Measurements from ENCODE around the gene DHRS7B. TPM values are rescaled to one million over a fixed set of nuclear protein-coding genes. Genes with fewer than 3 reads are reported as not detected.
A peak's percentile ranks its signal among the peaks of the same experiment; 100 is the strongest.

Gene DHRS7B
- total RNA-seq, 4 donors from 2014 or later: 17.0 to 44.2 (median 37.4) TPM

GRCh38 chr17:21193031-21193430 lies 66.3 kb downstream of the DHRS7B start:
- peaks cover 0 to 65% of the 10 kb centered on the region in 2 donors for H3K36me3 ChIP-seq
- TF ChIP-seq, protein P1, sequence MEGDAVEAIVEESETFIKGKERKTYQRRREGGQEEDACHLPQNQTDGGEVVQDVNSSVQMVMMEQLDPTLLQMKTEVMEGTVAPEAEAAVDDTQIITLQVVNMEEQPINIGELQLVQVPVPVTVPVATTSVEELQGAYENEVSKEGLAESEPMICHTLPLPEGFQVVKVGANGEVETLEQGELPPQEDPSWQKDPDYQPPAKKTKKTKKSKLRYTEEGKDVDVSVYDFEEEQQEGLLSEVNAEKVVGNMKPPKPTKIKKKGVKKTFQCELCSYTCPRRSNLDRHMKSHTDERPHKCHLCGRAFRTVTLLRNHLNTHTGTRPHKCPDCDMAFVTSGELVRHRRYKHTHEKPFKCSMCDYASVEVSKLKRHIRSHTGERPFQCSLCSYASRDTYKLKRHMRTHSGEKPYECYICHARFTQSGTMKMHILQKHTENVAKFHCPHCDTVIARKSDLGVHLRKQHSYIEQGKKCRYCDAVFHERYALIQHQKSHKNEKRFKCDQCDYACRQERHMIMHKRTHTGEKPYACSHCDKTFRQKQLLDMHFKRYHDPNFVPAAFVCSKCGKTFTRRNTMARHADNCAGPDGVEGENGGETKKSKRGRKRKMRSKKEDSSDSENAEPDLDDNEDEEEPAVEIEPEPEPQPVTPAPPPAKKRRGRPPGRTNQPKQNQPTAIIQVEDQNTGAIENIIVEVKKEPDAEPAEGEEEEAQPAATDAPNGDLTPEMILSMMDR (IDR thresholded peaks at IDR 0.05): no peak
- TF ChIP-seq POLR2AphosphoS5 (IDR thresholded peaks at IDR 0.05): no peak
- no peak for TF ChIP-seq EP300 (IDR thresholded peaks at IDR 0.05)
- TF ChIP-seq POLR2A (IDR thresholded peaks at IDR 0.05): no peak
- peaks cover 0 to 47% (median 10%) of the 10 kb centered on the region in 3 donors for H3K4me1 ChIP-seq
- H3K4me3 ChIP-seq: no peak overlapping the region
- no peak overlapping the region for H3K27ac ChIP-seq
- H3K9me3 ChIP-seq: no peaks in the 10 kb centered on the region
- WGBS, 2 donors (ENCODE audit: low coverage in 1 of 2): 77 to 100% methylated on average over 2 to 5 of the region's 5 CpGs
- H3K27me3 ChIP-seq: no peaks in the 10 kb centered on the region
- ATAC-seq: no peak

- H3K4me1 ChIP-seq: peaks cover 0 to 48% (median 10%) of the 10 kb centered on the region in 3 donors
- peaks cover 0 to 62% of the 10 kb centered on the region in 2 donors for H3K36me3 ChIP-seq
- no peaks in the 10 kb centered on the region for H3K9me3 ChIP-seq
- ATAC-seq: no peak
- H3K27me3 ChIP-seq: no peaks in the 10 kb centered on the region
- peak overlapping the region in 2 of 4 donors; percentile 12 to 49 for H3K27ac ChIP-seq
- WGBS, 2 donors (ENCODE audit: low coverage in 1 of 2): 20 to 30% methylated on average over 1 to 7 of the region's 8 CpGs
- H3K4me3 ChIP-seq: no peak overlapping the region
- TF ChIP-seq EP300 (IDR thresholded peaks at IDR 0.05) (no peak), POLR2AphosphoS5 (IDR thresholded peaks at IDR 0.05) (no peak), POLR2A (IDR thresholded peaks at IDR 0.05) (no peak)
- TF ChIP-seq, protein P1 (IDR thresholded peaks at IDR 0.05): no peak
These were observed 67.5 kb downstream of the DHRS7B start for GRCh38 chr17:21194226-21194625.

DNA sequence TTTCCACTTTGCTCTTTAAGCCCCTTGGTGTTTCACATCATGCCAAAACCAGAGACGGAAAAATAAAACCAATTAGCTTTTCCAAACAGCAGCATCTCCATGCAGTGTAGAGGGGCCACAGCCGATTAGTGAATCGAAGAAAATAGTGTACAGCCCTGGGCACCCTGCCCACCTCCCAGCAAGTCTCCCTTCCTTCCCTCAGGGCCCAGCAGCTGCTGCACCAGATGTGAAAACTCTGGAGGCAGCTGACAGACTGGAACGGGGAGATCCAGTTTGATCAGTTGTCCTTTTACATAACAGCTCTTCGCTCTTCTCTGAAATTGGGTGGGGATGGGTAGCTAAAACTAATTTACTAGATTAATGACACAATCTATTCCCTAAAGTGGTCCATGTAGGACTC lies 67.9 kb downstream of the DHRS7B start:
- Histone ChIP-seq H3K27ac (peak overlapping the region in 2 of 4 donors; percentile 12 to 49), H3K36me3 (peaks cover 0 to 57% of the 10 kb centered on the region in 2 donors), H3K9me3 (no peaks in the 10 kb centered on the region), H3K27me3 (no peaks in the 10 kb centered on the region), H3K4me3 (no peak overlapping the region), H3K4me1 (peaks cover 0 to 52% (median 10%) of the 10 kb centered on the region in 3 donors)
- TF ChIP-seq, protein P1 (IDR thresholded peaks at IDR 0.05): no peak
- TF ChIP-seq EP300 (IDR thresholded peaks at IDR 0.05): no peak
- TF ChIP-seq POLR2A (IDR thresholded peaks at IDR 0.05): no peak
- TF ChIP-seq POLR2AphosphoS5 (IDR thresholded peaks at IDR 0.05): no peak
- ATAC-seq: peak; percentile 68
- 23 to 45% methylated on average over 3 to 4 of the region's 5 CpGs for WGBS, 2 donors (ENCODE audit: low coverage in 1 of 2)

DNA sequence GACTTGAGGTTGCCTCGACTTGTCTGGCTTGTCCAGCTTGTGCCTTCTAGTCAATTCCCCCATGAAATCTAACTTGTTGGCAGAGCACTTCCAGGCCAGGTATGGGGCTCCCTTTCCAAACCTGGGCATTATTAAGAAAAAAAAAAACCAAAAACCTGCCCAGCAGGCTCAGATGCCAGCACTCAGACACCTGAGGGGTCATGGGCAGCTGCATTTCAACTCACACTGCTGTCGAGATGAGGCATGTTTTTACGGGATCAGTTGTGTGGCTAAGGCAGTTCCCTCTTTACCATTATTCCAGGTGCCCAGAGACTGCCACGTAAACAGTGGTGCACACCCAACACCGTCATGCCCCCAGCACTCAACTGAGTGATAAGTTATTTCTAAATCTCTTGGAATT lies 69.4 kb downstream of the DHRS7B start:
- Histone ChIP-seq H3K4me1 (peaks cover 0 to 61% (median 10%) of the 10 kb centered on the region in 3 donors), H3K36me3 (peaks cover 0 to 43% of the 10 kb centered on the region in 2 donors), H3K4me3 (no peak overlapping the region), H3K27me3 (no peaks in the 10 kb centered on the region), H3K9me3 (no peaks in the 10 kb centered on the region), H3K27ac (no peak overlapping the region)
- 86 to 89% methylated on average over 4 to 5 of the region's 5 CpGs for WGBS, 2 donors (ENCODE audit: low coverage in 1 of 2)
- ATAC-seq: no peak
- TF ChIP-seq POLR2AphosphoS5 (IDR thresholded peaks at IDR 0.05): no peak
- TF ChIP-seq, protein P1 (IDR thresholded peaks at IDR 0.05): no peak
- TF ChIP-seq EP300 (IDR thresholded peaks at IDR 0.05): no peak
- TF ChIP-seq POLR2A (IDR thresholded peaks at IDR 0.05): no peak

GRCh38 chr17:21198411-21198810 lies 71.6 kb downstream of the DHRS7B start:
- Histone ChIP-seq H3K4me3 (no peak overlapping the region), H3K4me1 (peaks cover 0 to 69% (median 15%) of the 10 kb centered on the region in 3 donors), H3K9me3 (no peaks in the 10 kb centered on the region), H3K27me3 (no peaks in the 10 kb centered on the region), H3K36me3 (peaks cover 0 to 37% of the 10 kb centered on the region in 2 donors), H3K27ac (no peak overlapping the region)
- TF ChIP-seq, protein P1 (IDR thresholded peaks at IDR 0.05): no peak
- TF ChIP-seq POLR2A (IDR thresholded peaks at IDR 0.05) (no peak), EP300 (IDR thresholded peaks at IDR 0.05) (no peak), POLR2AphosphoS5 (IDR thresholded peaks at IDR 0.05) (no peak)
- WGBS, 2 donors (ENCODE audit: low coverage in 1 of 2): 95% methylated on average over 4 of the region's 20 CpGs; no CpG with 5 or more reads in 1 of the 2 donors
- no peak for ATAC-seq
